GM18502 (cell line): ENCODE data around the gene SWT1.
"Not testable (repeated sequence)": the region's sequence is repeated elsewhere in the genome, so short reads cannot be mapped to it uniquely, and the experiment has no call there.

Source experiments
- ATAC-seq: cut with Tn5 transposase; IDR thresholded peaks from one replicate; pipeline ENCODE4 v1.9.1; 2021; ENCODE audit warnings: mild to moderate bottlenecking; ENCODE audit not compliant: unreplicated experiment, poor library complexity

Gene SWT1

DNA sequence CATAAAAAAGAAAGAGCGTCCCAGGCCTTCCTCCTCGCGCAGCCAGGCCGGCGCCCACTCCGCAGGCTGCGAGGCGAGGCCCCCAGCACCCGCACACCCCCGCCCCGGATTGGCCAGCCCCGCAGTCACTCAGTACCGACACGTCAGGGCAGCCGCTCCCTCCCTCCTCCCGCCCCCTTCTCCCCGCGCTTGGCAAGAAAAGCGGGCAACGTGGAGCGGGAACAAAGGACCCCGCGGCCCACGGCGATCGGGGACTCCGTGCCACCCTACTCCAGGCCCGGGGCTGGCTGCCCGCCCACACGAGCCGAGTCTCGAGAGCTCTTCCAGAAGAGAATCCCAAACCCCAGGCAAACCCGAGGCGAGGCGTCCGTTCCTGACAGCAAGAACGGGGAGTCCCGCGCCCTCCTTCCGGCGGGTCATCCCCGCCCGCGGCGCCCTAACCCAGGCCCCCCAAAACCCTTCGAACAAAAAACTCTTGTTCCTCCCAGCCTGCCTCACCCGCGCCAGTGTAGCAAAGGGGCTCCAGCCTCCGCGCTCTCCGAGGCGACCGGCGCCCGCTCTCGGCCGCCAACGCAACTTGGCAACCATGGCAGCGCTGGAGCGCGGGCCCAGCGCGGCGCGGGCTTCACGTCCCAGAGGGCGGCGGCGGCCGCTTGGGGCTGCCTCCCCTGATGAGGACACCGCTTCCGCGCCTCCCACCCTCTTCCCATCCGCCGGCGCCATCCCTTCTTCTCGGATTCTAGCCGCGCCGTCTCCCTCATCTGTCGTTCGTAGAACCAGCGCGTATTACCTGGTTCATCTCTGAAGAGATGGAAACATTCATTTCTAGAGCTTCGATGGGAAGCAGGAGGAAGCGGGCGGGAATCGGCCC, 159.4 kb downstream of the SWT1 start:
- peak; percentile 64 for ATAC-seq

DNA sequence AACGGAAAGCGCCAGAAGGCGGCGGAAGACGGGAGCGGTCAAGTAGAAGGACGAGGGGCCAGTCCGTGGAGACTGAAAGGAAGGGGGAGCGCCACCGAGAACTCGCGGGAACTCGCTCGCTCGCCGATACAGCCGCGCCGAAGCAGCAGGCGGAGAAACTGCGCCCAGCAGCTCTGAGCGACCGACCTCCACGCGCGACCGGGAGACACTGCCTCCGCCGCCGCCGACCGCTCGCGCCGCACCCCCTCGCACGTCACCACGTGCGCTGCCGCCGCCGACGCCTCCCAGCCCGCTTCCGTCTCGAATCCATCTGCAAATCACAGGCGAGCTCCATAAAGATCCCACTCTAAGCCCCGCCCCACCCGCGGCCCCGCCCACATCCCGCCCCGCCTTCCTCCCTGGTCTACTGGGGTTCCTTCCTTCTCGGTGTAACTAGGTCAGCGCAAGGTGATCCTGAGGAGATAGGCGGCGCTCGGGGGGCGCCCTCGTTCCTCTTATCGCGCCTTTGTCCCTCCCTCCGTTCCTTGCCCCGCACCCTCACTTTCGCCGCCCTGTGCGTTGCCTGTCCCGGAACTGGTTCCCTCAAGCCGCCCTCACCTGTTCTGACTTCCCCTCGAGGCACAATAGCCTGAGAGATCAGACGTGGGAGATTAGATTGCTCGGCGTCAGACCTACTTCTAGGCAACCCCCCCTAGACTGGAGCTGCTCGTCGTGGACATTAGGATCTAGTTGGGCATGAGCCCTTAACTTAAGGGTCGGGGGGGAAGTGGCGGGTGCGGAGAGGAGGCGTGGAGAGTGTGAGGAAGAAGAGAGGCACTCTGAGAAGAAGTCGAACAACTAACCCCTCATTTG, 160.3 kb downstream of the SWT1 start, which contains the start of gene IVNS1ABP:
Gene IVNS1ABP (minus strand): TSS at position 210 of the 852 bp plus-strand sequence. CDS start 7,750 bp downstream, outside the sequence.
- peak; percentile 72 for ATAC-seq

DNA sequence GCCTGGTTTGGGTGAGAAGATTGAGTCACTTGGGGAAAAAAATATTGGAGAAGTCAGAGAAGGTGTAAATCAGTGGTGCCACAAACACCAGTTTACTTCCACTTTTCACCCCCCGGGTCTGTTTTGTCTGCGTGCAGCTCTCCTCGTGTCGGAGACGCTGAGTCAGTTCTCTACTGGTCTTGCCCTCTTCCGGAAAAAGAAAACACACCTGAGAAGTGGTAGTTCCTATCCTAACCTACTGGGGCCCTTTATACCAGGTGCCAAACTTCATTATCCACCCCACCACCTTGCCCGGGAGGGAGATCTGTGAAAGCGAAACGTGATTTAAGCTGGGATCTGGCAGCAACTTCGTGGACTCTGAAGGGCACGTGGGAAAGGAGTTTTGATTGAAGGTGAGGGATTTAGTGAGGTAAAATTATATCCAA, 160.9 kb downstream of the SWT1 start:
- peak; percentile 43 for ATAC-seq

DNA sequence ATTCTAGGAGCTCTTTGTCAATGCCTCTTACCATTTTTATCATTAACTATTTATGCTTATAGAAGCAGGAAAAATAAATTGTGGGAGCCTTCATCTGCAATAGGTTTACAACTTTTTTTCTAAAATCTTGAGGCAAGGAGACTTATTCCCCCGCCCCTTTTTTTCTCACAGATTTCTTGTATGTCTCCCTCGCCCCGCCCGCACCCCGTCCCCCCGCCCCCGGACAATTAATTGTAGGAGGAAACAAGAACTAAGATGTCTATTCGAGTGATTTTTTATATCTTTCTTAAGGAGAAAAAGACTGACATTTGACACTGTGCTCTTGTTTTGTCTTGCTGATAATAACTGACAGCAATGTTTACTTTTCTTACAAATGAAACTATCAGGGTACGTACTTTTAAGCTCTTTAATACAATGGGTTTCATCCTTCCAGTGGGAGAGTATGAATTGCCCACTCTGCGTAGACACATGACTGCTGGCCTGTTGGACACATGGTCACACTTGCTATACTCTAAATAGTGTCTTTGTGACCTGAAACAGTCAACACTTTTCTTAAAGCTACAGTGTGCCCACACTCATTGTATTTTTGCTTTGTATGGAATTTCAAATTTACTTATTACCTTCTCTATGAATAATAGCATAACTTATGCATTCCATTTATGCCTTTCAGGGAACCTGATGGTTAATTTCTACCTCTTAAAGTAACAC, 161.6 kb downstream of the SWT1 start:
- ATAC-seq = no peak

DNA sequence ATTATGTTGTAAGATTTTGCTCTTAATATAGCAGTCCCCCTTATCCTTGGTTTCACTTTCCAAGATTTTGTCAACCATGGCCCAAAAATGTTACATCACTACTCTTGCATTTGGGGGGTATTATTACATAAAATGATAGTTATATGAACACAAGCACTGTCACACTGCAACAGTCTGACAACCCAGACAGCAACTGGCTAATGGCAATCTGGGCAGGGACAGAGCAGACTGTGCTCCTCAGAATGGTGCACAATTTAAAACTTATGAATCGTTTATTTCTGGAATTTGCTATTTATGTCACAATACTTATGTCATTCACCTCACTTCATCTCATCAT, 162.1 kb downstream of the SWT1 start:
- no peak for ATAC-seq

DNA sequence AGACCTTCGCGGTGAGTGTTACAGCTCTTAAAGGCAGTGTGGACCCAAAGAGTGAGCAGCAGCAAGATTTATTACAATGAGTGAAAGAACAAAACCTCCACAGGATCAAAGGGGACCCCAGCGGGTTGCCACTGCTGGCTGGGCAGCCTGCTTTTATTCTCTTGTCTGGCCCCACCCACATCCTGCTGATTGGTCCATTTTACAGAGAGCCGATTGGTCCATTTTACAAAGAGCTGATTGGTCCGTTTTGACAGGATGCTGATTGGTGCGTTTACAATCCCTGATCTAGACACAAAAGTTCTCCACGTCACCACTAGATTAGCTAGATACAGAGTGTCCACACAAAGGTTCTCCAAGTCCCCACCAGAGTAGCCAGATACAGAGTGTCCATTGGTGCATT, 164.1 kb downstream of the SWT1 start:
- ATAC-seq = not testable (repeated sequence)

DNA sequence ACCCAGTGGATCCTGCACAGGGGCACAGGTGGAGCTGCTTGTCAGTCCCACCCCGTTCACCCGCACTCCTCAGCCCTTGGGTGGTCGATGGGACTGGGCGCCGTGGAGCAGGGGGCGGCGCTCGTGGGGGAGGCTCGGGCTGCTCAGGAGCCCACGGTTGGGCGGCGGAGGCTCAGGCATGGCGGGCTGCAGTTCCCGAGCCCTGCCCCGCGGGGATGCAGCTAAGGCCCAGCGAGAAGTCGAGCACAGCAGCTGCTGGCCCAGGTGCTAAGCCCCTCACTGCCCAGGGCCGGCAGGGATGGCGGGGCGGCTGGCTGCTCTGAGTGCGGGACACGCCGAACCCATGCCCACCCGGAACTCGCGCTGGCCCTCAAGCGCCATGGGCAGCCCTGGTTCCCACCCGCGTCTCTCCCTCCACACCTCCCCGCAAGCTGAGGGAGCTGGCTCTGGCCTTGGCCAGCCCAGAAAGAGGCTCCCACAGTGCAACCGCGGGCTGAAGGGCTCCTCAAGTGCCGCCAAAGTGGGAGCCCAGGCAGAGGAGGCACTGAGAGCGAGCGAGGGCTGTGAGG, 164.8 kb downstream of the SWT1 start:
- ATAC-seq = not testable (repeated sequence)

DNA sequence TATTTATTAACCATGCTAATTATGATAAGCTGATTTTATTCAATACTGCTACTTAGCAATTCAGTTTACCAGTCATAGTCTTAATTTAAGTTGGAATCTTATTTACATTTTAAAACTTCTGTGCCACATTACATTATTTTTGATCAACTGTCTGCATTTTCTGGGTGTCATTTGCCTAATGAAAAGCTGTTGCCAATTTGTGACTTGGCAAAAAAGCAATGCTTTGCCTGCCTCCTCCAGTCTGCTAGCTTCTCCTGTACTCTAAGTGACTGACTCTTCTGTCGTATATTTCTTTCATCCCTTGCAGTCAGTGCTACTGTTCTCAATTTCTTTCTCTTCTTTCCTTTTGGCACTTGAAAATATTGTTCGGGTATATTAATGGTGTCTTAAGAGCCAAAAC, 165.7 kb downstream of the SWT1 start:
- ATAC-seq = no peak

DNA sequence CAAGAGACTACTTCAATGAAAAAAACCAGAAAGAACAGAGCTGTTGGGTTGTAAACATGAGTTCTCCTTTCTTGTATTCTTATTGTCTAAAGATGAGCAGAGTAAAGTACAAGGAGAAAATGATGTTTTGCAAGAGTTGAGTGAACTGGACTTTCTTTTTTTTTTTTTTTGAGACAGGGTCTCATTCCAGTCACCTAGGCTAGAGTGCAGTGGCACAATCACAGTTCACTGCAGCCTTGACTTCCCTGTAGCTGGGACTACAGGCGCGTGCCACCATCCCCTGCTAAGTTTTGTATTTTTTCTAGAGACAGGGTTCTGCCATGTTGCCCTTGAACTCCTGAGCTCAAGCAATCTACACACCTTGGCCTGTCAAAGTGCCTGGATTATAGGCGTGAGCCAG, 167.2 kb downstream of the SWT1 start:
- ATAC-seq = no peak

DNA sequence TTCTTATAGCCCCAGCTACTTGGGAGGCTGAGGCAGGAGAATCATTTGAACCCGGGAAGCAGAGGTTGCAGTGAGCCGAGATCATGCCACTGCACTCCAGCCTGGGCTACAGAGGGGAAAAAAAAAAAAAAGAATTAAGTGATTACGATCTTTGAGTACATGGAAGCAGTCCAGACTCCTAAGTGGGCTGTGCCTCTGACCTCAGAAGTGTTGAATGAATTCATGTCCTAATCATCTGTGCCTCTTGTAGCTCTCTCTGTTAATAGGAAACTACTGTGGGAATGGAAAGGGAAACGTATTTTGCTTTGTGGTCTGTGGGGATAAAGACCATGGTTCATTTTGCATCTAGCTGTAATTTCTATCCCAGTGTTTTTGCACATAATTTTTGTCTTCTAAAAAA, 168.4 kb downstream of the SWT1 start:
- ATAC-seq = no peak

DNA sequence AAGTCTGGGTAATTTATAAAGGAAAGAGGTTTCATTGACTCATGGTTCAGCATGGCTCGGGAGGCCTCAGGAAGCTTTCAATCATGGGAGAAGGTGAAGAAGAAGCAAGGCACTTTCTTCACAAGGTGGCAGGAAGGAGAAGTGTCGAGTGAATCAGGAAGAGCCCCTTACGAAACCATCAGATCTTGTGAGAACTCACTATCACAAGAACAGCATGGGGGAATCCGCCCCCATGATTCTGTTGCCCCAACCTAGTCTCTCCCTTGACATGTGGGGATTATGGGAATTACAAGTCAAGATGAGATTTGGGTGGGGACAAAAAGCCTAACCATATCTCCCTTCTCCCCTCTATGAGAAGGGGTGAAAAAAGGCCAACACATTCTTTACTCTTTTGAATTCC, 171.3 kb downstream of the SWT1 start:
- no peak for ATAC-seq

DNA sequence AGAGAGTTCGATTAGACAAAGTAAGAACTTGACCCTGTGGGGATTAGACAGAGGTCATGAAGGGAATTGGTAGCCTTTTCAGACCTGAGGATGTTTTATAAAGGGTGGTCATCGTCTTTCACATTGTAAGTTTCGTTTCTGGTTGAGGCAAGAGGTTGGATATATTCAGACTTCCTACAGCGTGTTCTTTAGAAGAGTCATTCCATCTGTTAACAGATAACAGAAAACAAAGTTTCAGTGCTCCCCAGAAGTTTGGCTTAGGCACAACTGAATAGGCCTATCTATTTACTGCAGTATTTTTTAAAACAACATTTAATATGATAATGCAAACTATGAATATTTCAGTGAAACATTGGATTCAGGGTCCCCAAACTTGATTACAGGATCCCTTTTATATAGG, 177.2 kb downstream of the SWT1 start:
- ATAC-seq = no peak

DNA sequence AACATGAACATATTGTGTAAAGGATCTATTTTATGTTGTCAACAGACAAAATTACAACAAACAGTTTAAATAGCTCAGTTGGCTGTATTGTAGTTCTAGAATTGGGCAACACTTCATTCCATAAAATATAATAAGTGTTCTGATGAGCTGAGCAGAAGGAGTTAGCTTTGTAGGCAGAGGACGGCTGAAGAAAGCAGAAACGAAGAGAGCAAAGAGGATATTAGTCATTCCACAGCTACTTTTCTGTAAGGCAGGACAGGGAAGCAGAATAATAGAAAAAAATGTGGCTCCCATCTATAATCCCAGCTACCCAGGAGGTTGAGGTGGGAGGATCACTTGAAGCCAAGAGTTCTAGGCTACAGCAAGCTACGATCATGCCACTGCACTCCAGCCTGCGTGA, 180.3 kb downstream of the SWT1 start:
- ATAC-seq = no peak

DNA sequence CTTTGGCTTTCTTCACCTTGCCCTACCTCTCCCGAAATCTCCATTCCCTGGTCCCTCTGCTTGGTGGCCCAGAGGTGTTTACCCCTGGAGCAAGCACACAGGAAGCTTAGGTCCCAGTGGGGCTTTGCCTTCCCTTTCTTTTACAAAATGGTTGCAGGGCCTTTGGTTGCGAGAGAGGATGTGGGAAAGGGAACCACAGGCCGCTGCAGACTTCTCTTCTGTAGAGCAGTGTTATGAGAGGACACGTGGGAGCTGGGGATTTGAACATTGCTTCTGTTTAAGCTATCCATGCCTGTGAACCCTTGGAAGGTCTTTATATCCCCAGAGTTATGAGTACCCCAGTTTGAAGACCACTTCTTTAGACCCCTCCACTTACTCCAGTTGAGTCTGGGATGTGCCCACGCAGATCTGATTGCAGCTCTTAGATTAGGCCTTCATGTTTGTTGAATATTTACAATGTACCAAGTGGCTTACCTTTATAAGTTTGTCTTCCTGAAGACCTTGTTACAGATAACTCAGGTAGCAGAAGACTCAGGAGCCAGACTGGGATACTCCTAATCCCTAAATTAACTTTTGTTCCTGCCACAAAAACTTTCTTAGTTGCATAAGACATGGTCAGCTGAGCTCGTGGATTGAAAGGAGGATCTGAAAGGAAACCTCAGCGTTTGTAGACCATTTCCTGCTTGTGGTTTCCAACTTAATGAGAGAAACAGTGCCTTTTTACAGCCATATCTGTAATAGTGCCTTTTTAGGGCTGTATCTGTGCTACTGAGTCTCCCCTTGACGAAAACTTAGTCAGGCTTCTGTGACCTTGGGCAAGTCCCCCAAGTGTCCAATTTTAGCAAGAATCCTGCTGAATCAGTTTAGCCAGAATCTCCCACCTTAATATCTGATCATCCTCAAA, 182.0 kb downstream of the SWT1 start:
- peak; percentile 97 for ATAC-seq

DNA sequence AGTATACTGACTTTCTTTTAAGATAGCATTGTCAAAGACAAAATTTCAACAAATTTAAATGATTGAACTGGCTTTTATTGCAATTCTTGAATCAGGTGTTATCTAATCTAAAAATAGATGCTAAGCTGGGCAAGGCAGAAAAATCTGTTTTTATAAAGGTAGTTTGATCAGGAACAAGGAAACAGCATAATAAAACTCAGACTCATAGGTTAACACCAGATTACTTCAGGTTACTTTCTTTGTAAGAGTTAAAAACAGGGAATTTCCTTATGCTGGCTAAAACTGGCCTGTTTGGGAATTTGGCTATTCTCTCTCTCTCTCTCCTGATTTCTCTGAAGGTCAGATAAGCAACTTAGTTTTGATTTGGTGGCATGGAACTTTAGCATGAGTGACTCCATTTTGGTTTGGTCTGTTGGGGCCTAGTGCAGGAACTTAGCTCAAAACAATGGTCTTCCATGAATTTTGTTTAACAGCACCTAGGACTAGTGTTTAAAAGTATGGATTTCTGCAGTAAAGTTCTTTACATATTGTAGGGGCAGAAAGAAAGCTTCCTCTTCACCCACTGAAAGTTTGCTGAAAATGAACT, 184.3 kb downstream of the SWT1 start:
- ATAC-seq = no peak
